SK-N-SH (cell line): Measurements from ENCODE around the gene SLC27A4.

ENCODE experiments used
- CTCF ChIP-seq: fragments of 200-600 bp; sonication (generic); IDR thresholded peaks from 2 replicates; pipeline ENCODE4 v1.6.1; 2017; ENCODE audit warnings: antibody characterized with exemption, mild to moderate bottlenecking, moderate library complexity
- MXI1 ChIP-seq: IDR thresholded peaks from 2 replicates; pipeline ENCODE4 v1.6.1; 2012; ENCODE audit warnings: mild to moderate bottlenecking, low read depth, low read length, improper control_type of control experiment
- NRF1 ChIP-seq: IDR thresholded peaks from 2 replicates; pipeline ENCODE4 v1.6.1; 2012; ENCODE audit warnings: low read depth, mild to moderate bottlenecking, low read length
- POLR2AphosphoS5 ChIP-seq: IDR thresholded peaks from 2 replicates; pipeline ENCODE4 v1.6.1; 2012; ENCODE audit warnings: low read depth, low read length
- RFX5 ChIP-seq: IDR thresholded peaks from 2 replicates; pipeline ENCODE4 v1.6.1; 2012; ENCODE audit warnings: mild to moderate bottlenecking, improper control_type of control experiment, low read length
- SIN3A ChIP-seq: IDR thresholded peaks from 2 replicates; pipeline ENCODE4 v1.6.1; 2012; ENCODE audit warnings: low read depth, mild to moderate bottlenecking, low read length, moderate library complexity, borderline replicate concordance
- USF1 ChIP-seq: IDR thresholded peaks from 2 replicates; pipeline ENCODE4 v1.4.0; 2012; ENCODE audit warnings: low read depth, borderline replicate concordance

- no peak for TF ChIP-seq MXI1
- no peak for TF ChIP-seq USF1
- TF ChIP-seq RFX5: no peak
- TF ChIP-seq SIN3A: no peak
- TF ChIP-seq CTCF: no peak
- TF ChIP-seq NRF1: no peak
- TF ChIP-seq POLR2AphosphoS5: no peak
These were observed 42.9 kb downstream of the SLC27A4 start for GRCh38 chr9:128383007-128383753.
